CD14-positive monocyte (primary cell): ENCODE measurements around the gene ZNF684. TPM values are rescaled to one million over a fixed set of nuclear protein-coding genes. Genes with fewer than 3 reads are reported as not detected.

Experiments used
- DNase-seq, 3 donors: peaks; one replicate each; pipeline ENCODE4 v3.0.0-alpha.2; 2011 to 2022
- H2AFZ ChIP-seq: 2 replicates; pipeline ENCODE4 v1.6.0; 2012; ENCODE audit warnings: mild to moderate bottlenecking, low read depth, low read length, inconsistent platforms; ENCODE audit not compliant: insufficient read depth, poor library complexity, severe bottlenecking
- H3K27ac ChIP-seq, 2 donors: 1 replicate in 1 of 2; 2 replicates in 1 of 2; pipeline ENCODE4 v1.5.1; 2012 to 2013; ENCODE audit warnings: low read length in 2 of 2, control low read depth in 1 of 2, inconsistent platforms in 1 of 2, low read depth in 1 of 2, mild to moderate bottlenecking in 1 of 2
- H3K27me3 ChIP-seq, 2 donors: one replicate each; pipeline versions ENCODE4 v1.6.0 to v1.6.1; 2011 to 2013; ENCODE audit warnings: low read length in 2 of 2; ENCODE audit not compliant: control insufficient read depth in 2 of 2, insufficient read depth in 2 of 2
- H3K36me3 ChIP-seq, 2 donors: replicated peaks in 1 of 2; 1 replicate in 1 of 2; 2 replicates in 1 of 2; pipeline versions ENCODE4 v1.5.1 to v1.6.1; 2012 to 2013; ENCODE audit warnings: low read length in 2 of 2, control low read depth in 1 of 2, inconsistent platforms in 1 of 2, mild to moderate bottlenecking in 1 of 2; ENCODE audit not compliant: insufficient read depth in 2 of 2, control insufficient read depth in 1 of 2
- H3K4me1 ChIP-seq, 2 donors: 1 replicate in 1 of 2; 2 replicates in 1 of 2; pipeline versions ENCODE4 v1.5.1 to v1.6.1; 2012 to 2013; ENCODE audit warnings: low read length in 2 of 2, control low read depth in 1 of 2, inconsistent platforms in 1 of 2, mild to moderate bottlenecking in 1 of 2, moderate library complexity in 1 of 2; ENCODE audit not compliant: insufficient read depth in 2 of 2, control insufficient read depth in 1 of 2
- H3K4me2 ChIP-seq: replicated peaks from 2 replicates; pipeline ENCODE3; 2012; ENCODE audit warnings: low read length, moderate library complexity, mild to moderate bottlenecking; ENCODE audit not compliant: poor library complexity, severe bottlenecking; ENCODE audit errors: extremely low read depth
- H3K4me3 ChIP-seq, 3 experiments: fragments of 200-600 bp in 1 of 3; sonication (generic) in 1 of 3; replicated peaks in 1 of 3; 1 replicate in 2 of 3; 2 replicates in 1 of 3; pipeline ENCODE4 v1.5.1; 2011 to 2013; ENCODE audit warnings: low read length in 3 of 3, mild to moderate bottlenecking in 3 of 3, control low read depth in 2 of 3, low read depth in 2 of 3, inconsistent platforms in 1 of 3, moderate library complexity in 1 of 3
- H3K79me2 ChIP-seq: 2 replicates; pipeline ENCODE4 v1.6.0; 2012; ENCODE audit warnings: mild to moderate bottlenecking, control low read depth, inconsistent platforms, low read length, moderate library complexity; ENCODE audit not compliant: insufficient read depth
- H3K9ac ChIP-seq: 2 replicates; pipeline ENCODE4 v1.6.0; 2017; ENCODE audit warnings: low read length, mild to moderate bottlenecking; ENCODE audit not compliant: insufficient read depth, poor library complexity, severe bottlenecking
- H3K9me3 ChIP-seq, 2 donors: replicated peaks in 1 of 2; 1 replicate in 1 of 2; 2 replicates in 1 of 2; pipeline versions ENCODE4 v1.5.1 to v1.6.1; 2012 to 2013; ENCODE audit warnings: low read length in 2 of 2, control low read depth in 1 of 2; ENCODE audit not compliant: control insufficient read depth in 1 of 2, insufficient read depth in 1 of 2
- H4K20me1 ChIP-seq: 2 replicates; pipeline ENCODE4 v1.6.0; 2012; ENCODE audit warnings: mild to moderate bottlenecking, low read length, control low read depth, moderate library complexity; ENCODE audit not compliant: insufficient read depth
- H3K27ac Mint-ChIP-seq, 7 donors: one replicate each; pipeline ENCODE4 v1.8.0; 2020; ENCODE audit warnings: mild to moderate bottlenecking in 7 of 7, mixed read lengths in 7 of 7, moderate library complexity in 6 of 7, inconsistent platforms in 2 of 7
- H3K27me3 Mint-ChIP-seq, 3 donors: one replicate each; pipeline ENCODE4 v1.8.0; 2021 to 2022; ENCODE audit warnings: low read depth in 3 of 3, mild to moderate bottlenecking in 3 of 3, mixed read lengths in 3 of 3, moderate library complexity in 3 of 3, inconsistent platforms in 1 of 3
- H3K36me3 Mint-ChIP-seq, 2 donors: one replicate each; pipeline ENCODE4 v1.8.0; 2020; ENCODE audit warnings: mixed read lengths in 2 of 2, inconsistent platforms in 1 of 2, mild to moderate bottlenecking in 1 of 2
- H3K4me1 Mint-ChIP-seq: one replicate; pipeline ENCODE4 v1.8.0; 2020; ENCODE audit warnings: mild to moderate bottlenecking, mixed read lengths
- H3K4me3 Mint-ChIP-seq, 2 donors: one replicate each; pipeline ENCODE4 v1.8.0; 2020; ENCODE audit warnings: mild to moderate bottlenecking in 2 of 2, mixed read lengths in 2 of 2, moderate library complexity in 1 of 2
- H3K9me3 Mint-ChIP-seq, 7 donors: one replicate each; pipeline ENCODE4 v1.8.0; 2020 to 2022; ENCODE audit warnings: mixed read lengths in 7 of 7, mild to moderate bottlenecking in 6 of 7, moderate library complexity in 6 of 7, inconsistent platforms in 2 of 7
- CTCF ChIP-seq: fragments of 200-600 bp; IDR thresholded peaks from one replicate; pipeline ENCODE4 v1.8.0; 2022; ENCODE audit warnings: antibody characterized with exemption, mild to moderate bottlenecking
- WGBS: methylation state at CpG from one replicate; pipeline ENCODE4 v1.1.5; 2013; ENCODE audit warnings: missing lambda C conversion rate; ENCODE audit not compliant: insufficient coverage; 5-methylcytosine and 5-hydroxymethylcytosine counted together
- intact Hi-C, 2 donors: fragments of 100-400 bp; cut with micrococcal nuclease; formaldehyde crosslinking; loops; one replicate each; pipeline versions ENCODE4 v1.15.0 to v1.15.1; 2023
- polyA plus RNA-seq, 3 donors: library from polyadenylated mRNA; depleted of rRNA in 1 of 3; unstranded in 2 of 3; stranded (reverse) in 1 of 3; fragments of 300-500 nt in 2 of 3; fragments of >200 nt in 1 of 3; fragmentation: Illumina TruSeq in 2 of 3; gene quantifications; 1 replicate in 2 of 3; 2 replicates in 1 of 3; pipeline ENCODE4 v1.2.3, GENCODE V29; 2012 to 2021

ZNF684 gene
- polyA plus RNA-seq, 3 donors = 2.3 to 3.5 (median 2.7) TPM

- Mint-ChIP-seq H3K4me3 (no peak overlapping the region), H3K36me3 (no peaks in the 10 kb centered on the region), H3K27me3 (peaks cover 1 to 6% (median 2%) of the 10 kb centered on the region in 3 donors), H3K4me1 (peaks cover 27% of the 10 kb centered on the region), H3K9me3 (peaks cover 0 to 2% (median 0%) of the 10 kb centered on the region in 7 donors), H3K27ac (no peak overlapping the region)
- intact Hi-C loops = loop anchor here in 1 of 2 donors (10.0 kb wide), 2 partner anchors 83 to 253 kb away; no protein-coding TSS in a partner anchor
- Histone ChIP-seq H3K4me1 (peaks cover 12 to 22% of the 10 kb centered on the region in 2 donors), H3K79me2 (no peaks in the 10 kb centered on the region), H3K9ac (no peak overlapping the region), H3K27me3 (no peaks in the 10 kb centered on the region), H3K36me3 (no peaks in the 10 kb centered on the region), H3K9me3 (no peaks in the 10 kb centered on the region), H4K20me1 (no peaks in the 10 kb centered on the region), H3K27ac (no peak overlapping the region), H2AFZ (peak overlapping the region; percentile 15), H3K4me2 (no peak overlapping the region), H3K4me3 (no peak overlapping the region)
- peak; percentile 31 to 57 (median 56) for DNase-seq
- WGBS = 0% methylated on average over 1 of the region's 6 CpGs
- peak; percentile 67 for TF ChIP-seq CTCF
Observed at GRCh38 chr1:40592107-40592803, 60.8 kb downstream of the ZNF684 start.

- H3K27me3 ChIP-seq = no peaks in the 10 kb centered on the region
- no peaks in the 10 kb centered on the region for H3K79me2 ChIP-seq
- no peaks in the 10 kb centered on the region for H3K9me3 ChIP-seq
- H2AFZ ChIP-seq = no peak overlapping the region
- DNase-seq = no peak
- Mint-ChIP-seq H3K4me1 (peaks cover 27% of the 10 kb centered on the region), H3K9me3 (peaks cover 0 to 2% (median 0%) of the 10 kb centered on the region in 7 donors), H3K36me3 (no peaks in the 10 kb centered on the region), H3K27me3 (peaks cover 1 to 3% (median 2%) of the 10 kb centered on the region in 3 donors), H3K4me3 (no peak overlapping the region), H3K27ac (peak overlapping the region in 1 of 7 donors; percentile 50)
- peaks cover 12 to 22% of the 10 kb centered on the region in 2 donors for H3K4me1 ChIP-seq
- no peak overlapping the region for H3K27ac ChIP-seq
- 3% methylated on average over 3 of the region's 8 CpGs for WGBS
- no peaks in the 10 kb centered on the region for H3K36me3 ChIP-seq
- H3K4me3 ChIP-seq = no peak overlapping the region
- intact Hi-C loops = loop anchor here in 1 of 2 donors (10.0 kb wide), 2 partner anchors 81 to 251 kb away; no protein-coding TSS in a partner anchor
- no peak overlapping the region for H3K4me2 ChIP-seq
- TF ChIP-seq CTCF = no peak
- no peak overlapping the region for H3K9ac ChIP-seq
- H4K20me1 ChIP-seq = no peaks in the 10 kb centered on the region
Observed at GRCh38 chr1:40593449-40594186, 62.2 kb downstream of the ZNF684 start.
